Common myeloid progenitor, CD34-positive (primary cell): ENCODE results near the gene ADRM1.

Experiments used
- CTCF ChIA-PET: fragments of 350-600 bp; sonication (Branson Sonifier 250); formaldehyde crosslinking; loops from one replicate; lab custom pipeline; 2021; ENCODE audit warnings: antibody characterized with exemption; lab: Charles Lee
- POLR2A ChIA-PET: fragments of 350-600 bp; sonication (Branson Sonifier 250); formaldehyde crosslinking; loops from one replicate; lab custom pipeline; 2021; ENCODE audit warnings: antibody characterized with exemption; lab: Charles Lee
- DNase-seq, 3 donors: peaks; one replicate each; pipeline versions ENCODE4 v3.0.0 to v3.0.0-alpha.2; 2013
- H3K27ac ChIP-seq, 2 experiments: 1 replicate in 1 of 2; 2 replicates in 1 of 2; pipeline ENCODE4 v1.7.0; 2013; ENCODE audit warnings: inconsistent platforms in 2 of 2, low read length in 2 of 2, mild to moderate bottlenecking in 2 of 2, low read depth in 1 of 2, moderate library complexity in 1 of 2; ENCODE audit not compliant: severe bottlenecking in 2 of 2, insufficient read depth in 1 of 2, poor library complexity in 1 of 2
- H3K27me3 ChIP-seq, 5 experiments: replicated peaks in 2 of 5; 1 replicate in 3 of 5; 2 replicates in 2 of 5; pipeline versions ENCODE4 v1.6.1 to v1.7.0; 2013; ENCODE audit warnings: low read length in 4 of 5, mild to moderate bottlenecking in 2 of 5, moderate library complexity in 2 of 5, inconsistent platforms in 1 of 5; ENCODE audit not compliant: insufficient read depth in 5 of 5, control insufficient read depth in 4 of 5
- H3K36me3 ChIP-seq, 4 experiments: 1 replicate in 2 of 4; 2 replicates in 2 of 4; pipeline versions ENCODE4 v1.6.1 to v1.7.0; 2013; ENCODE audit warnings: low read length in 3 of 4, control low read depth in 1 of 4, mild to moderate bottlenecking in 1 of 4; ENCODE audit not compliant: control insufficient read depth in 4 of 4, insufficient read depth in 4 of 4
- H3K4me1 ChIP-seq, 4 experiments: 1 replicate in 3 of 4; 2 replicates in 1 of 4; pipeline versions ENCODE4 v1.6.1 to v1.7.1; 2013; ENCODE audit warnings: low read length in 3 of 4, mild to moderate bottlenecking in 3 of 4, control low read depth in 1 of 4, inconsistent platforms in 1 of 4, moderate library complexity in 1 of 4; ENCODE audit not compliant: control insufficient read depth in 4 of 4, insufficient read depth in 4 of 4; ENCODE audit errors: control extremely low read depth in 1 of 4
- H3K4me3 ChIP-seq, 7 experiments: 1 replicate in 4 of 7; 2 replicates in 3 of 7; pipeline versions ENCODE4 v1.5.1 to v1.7.0; 2013; ENCODE audit warnings: mild to moderate bottlenecking in 7 of 7, low read length in 6 of 7, moderate library complexity in 6 of 7, inconsistent platforms in 2 of 7, low read depth in 2 of 7, control low read depth in 1 of 7; ENCODE audit not compliant: insufficient read depth in 4 of 7, control insufficient read depth in 1 of 7; ENCODE audit errors: extremely low read depth in 1 of 7
- H3K9me3 ChIP-seq, 5 experiments: 1 replicate in 4 of 5; 2 replicates in 1 of 5; pipeline versions ENCODE4 v1.6.1 to v1.7.1; 2013; ENCODE audit warnings: low read length in 4 of 5, mild to moderate bottlenecking in 2 of 5, inconsistent platforms in 1 of 5, low read depth in 1 of 5, moderate library complexity in 1 of 5; ENCODE audit not compliant: control insufficient read depth in 4 of 5, insufficient read depth in 2 of 5; ENCODE audit errors: control extremely low read depth in 1 of 5
- WGBS: methylation state at CpG from one replicate; pipeline ENCODE4 v1.1.5; 2013; ENCODE audit not compliant: insufficient coverage; 5-methylcytosine and 5-hydroxymethylcytosine counted together

ADRM1 gene

GRCh38 chr20:62335532-62335931 lies 32.7 kb downstream of the ADRM1 start:
- no peaks in the 10 kb centered on the region for H3K27me3 ChIP-seq
- H3K4me1 ChIP-seq, result no peaks in the 10 kb centered on the region
- H3K27ac ChIP-seq, result no peak overlapping the region
- no peaks in the 10 kb centered on the region for H3K36me3 ChIP-seq
- WGBS, result 90% methylated on average over 5 of the region's 6 CpGs
- H3K9me3 ChIP-seq, result no peaks in the 10 kb centered on the region
- H3K4me3 ChIP-seq, result no peak overlapping the region
- CTCF ChIA-PET, result no interaction called here
- no peak for DNase-seq
- POLR2A ChIA-PET, result no interaction called here

- no peak overlapping the region for H3K27ac ChIP-seq
- no peaks in the 10 kb centered on the region for H3K36me3 ChIP-seq
- WGBS, result 86% methylated on average over 11 of the region's 11 CpGs
- peaks cover 0 to 3% (median 0%) of the 10 kb centered on the region in 5 experiments for H3K9me3 ChIP-seq
- CTCF ChIA-PET, result no interaction called here
- no peaks in the 10 kb centered on the region for H3K4me1 ChIP-seq
- H3K27me3 ChIP-seq, result no peaks in the 10 kb centered on the region
- no peak overlapping the region for H3K4me3 ChIP-seq
- POLR2A ChIA-PET, result no interaction called here
- DNase-seq, result no peak
Observed at GRCh38 chr20:62336329-62336728, 33.5 kb downstream of the ADRM1 start.

GRCh38 chr20:62336775-62337557 lies 34.2 kb downstream of the ADRM1 start:
- H3K9me3 ChIP-seq, result peaks cover 0 to 4% (median 0%) of the 10 kb centered on the region in 5 experiments
- H3K27ac ChIP-seq, result no peak overlapping the region
- no peak for DNase-seq
- no peaks in the 10 kb centered on the region for H3K27me3 ChIP-seq
- no peaks in the 10 kb centered on the region for H3K4me1 ChIP-seq
- CTCF ChIA-PET, result no interaction called here
- no peak overlapping the region for H3K4me3 ChIP-seq
- POLR2A ChIA-PET, result no interaction called here
- no peaks in the 10 kb centered on the region for H3K36me3 ChIP-seq
- WGBS, result 96% methylated on average over 51 of the region's 53 CpGs

GRCh38 chr20:62337558-62338293 lies 34.9 kb downstream of the ADRM1 start:
- Histone ChIP-seq H3K27ac (no peak overlapping the region), H3K36me3 (no peaks in the 10 kb centered on the region)

GRCh38 chr20:62338294-62338620 lies 35.5 kb downstream of the ADRM1 start:
- 95% methylated on average over 14 of the region's 16 CpGs for WGBS

More at GRCh38 chr20:62337558-62338293, 34.9 kb downstream of the ADRM1 start:
- POLR2A ChIA-PET, result no interaction called here
- DNase-seq, result peak in 2 of 3 donors; percentile 22 to 48
- H3K4me3 ChIP-seq, result no peak overlapping the region
- H3K27me3 ChIP-seq, result no peaks in the 10 kb centered on the region
- H3K4me1 ChIP-seq, result no peaks in the 10 kb centered on the region
- WGBS, result 87% methylated on average over 30 of the region's 34 CpGs
- CTCF ChIA-PET, result no interaction called here
- peaks cover 0 to 4% (median 0%) of the 10 kb centered on the region in 5 experiments for H3K9me3 ChIP-seq

GRCh38 chr20:62339647-62340062 lies 36.9 kb downstream of the ADRM1 start:
- H3K4me1 ChIP-seq, result no peaks in the 10 kb centered on the region
- peaks cover 0 to 2% (median 0%) of the 10 kb centered on the region in 5 experiments for H3K27me3 ChIP-seq
- no peaks in the 10 kb centered on the region for H3K36me3 ChIP-seq
- ChIA-PET CTCF (no interaction called here), POLR2A (no interaction called here)
- H3K9me3 ChIP-seq, result peaks cover 0 to 4% (median 0%) of the 10 kb centered on the region in 5 experiments
- no peak overlapping the region for H3K4me3 ChIP-seq
- DNase-seq, result peak in 1 of 3 donors; percentile 15
- H3K27ac ChIP-seq, result no peak overlapping the region
- 53% methylated on average over 13 of the region's 14 CpGs for WGBS

More at GRCh38 chr20:62338294-62338620, 35.5 kb downstream of the ADRM1 start:
- CTCF ChIA-PET, result no interaction called here
- Histone ChIP-seq H3K36me3 (no peaks in the 10 kb centered on the region), H3K9me3 (peaks cover 0 to 4% (median 0%) of the 10 kb centered on the region in 5 experiments), H3K27ac (no peak overlapping the region), H3K27me3 (peaks cover 0 to 2% (median 0%) of the 10 kb centered on the region in 5 experiments), H3K4me3 (no peak overlapping the region), H3K4me1 (no peaks in the 10 kb centered on the region)
- DNase-seq, result no peak
- POLR2A ChIA-PET, result no interaction called here

- Histone ChIP-seq H3K4me1 (no peaks in the 10 kb centered on the region), H3K9me3 (peaks cover 0 to 4% (median 0%) of the 10 kb centered on the region in 5 experiments), H3K4me3 (no peak overlapping the region), H3K27me3 (peaks cover 0 to 2% (median 0%) of the 10 kb centered on the region in 5 experiments), H3K36me3 (no peaks in the 10 kb centered on the region), H3K27ac (no peak overlapping the region)
- ChIA-PET CTCF (no interaction called here), POLR2A (no interaction called here)
- DNase-seq, result no peak
- WGBS, result 96% methylated on average over 7 of the region's 10 CpGs
Observed at GRCh38 chr20:62342910-62343309, 40.1 kb downstream of the ADRM1 start.
